ENCODE data around the gene ACO2. TPM values are rescaled to one million over a fixed set of nuclear protein-coding genes. Genes with fewer than 3 reads are reported as not detected.

ACO2 gene
- total RNA-seq, 4 donors from 2014 or later = 69.9 to 91.1 (median 76.4) TPM

DNA sequence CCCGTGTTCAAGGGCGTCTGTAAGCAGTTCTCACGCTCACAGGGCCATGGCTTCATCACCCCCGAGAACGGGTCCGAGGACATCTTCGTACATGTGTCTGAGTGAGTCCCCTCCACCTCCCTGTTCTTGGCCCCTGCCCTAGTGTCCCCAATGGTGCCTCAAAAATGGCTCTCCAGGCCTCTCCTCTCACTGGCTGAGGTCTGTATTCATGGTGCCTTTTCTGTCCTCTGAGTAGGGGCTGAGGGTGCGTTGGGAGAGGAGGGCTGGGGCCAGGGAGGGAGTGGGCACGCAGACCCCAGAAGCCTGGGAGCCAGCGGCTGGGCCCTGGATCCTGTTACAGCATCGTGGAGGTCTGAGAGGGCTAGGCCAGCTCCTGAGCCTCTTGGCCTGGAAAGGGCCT lies 104.8 kb downstream of the ACO2 start:
- Histone ChIP-seq H3K27ac (no peak overlapping the region), H3K4me1 (peaks cover 0 to 11% (median 0%) of the 10 kb centered on the region in 4 donors), H3K27me3 (no peaks in the 10 kb centered on the region), H3K9me3 (no peaks in the 10 kb centered on the region), H3K4me3 (no peak overlapping the region), H3K36me3 (peaks cover 0 to 44% (median 0%) of the 10 kb centered on the region in 3 donors)
- DNase-seq (ENCODE audit: low spot score in 2 of 2) = no peak
- TF ChIP-seq, protein P1, sequence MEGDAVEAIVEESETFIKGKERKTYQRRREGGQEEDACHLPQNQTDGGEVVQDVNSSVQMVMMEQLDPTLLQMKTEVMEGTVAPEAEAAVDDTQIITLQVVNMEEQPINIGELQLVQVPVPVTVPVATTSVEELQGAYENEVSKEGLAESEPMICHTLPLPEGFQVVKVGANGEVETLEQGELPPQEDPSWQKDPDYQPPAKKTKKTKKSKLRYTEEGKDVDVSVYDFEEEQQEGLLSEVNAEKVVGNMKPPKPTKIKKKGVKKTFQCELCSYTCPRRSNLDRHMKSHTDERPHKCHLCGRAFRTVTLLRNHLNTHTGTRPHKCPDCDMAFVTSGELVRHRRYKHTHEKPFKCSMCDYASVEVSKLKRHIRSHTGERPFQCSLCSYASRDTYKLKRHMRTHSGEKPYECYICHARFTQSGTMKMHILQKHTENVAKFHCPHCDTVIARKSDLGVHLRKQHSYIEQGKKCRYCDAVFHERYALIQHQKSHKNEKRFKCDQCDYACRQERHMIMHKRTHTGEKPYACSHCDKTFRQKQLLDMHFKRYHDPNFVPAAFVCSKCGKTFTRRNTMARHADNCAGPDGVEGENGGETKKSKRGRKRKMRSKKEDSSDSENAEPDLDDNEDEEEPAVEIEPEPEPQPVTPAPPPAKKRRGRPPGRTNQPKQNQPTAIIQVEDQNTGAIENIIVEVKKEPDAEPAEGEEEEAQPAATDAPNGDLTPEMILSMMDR (IDR thresholded peaks at IDR 0.05) = no peak
- no peak for TF ChIP-seq POLR2A (IDR thresholded peaks at IDR 0.05)
- WGBS, 2 donors = 88 to 95% methylated on average over 8 to 11 of the region's 11 CpGs

DNA sequence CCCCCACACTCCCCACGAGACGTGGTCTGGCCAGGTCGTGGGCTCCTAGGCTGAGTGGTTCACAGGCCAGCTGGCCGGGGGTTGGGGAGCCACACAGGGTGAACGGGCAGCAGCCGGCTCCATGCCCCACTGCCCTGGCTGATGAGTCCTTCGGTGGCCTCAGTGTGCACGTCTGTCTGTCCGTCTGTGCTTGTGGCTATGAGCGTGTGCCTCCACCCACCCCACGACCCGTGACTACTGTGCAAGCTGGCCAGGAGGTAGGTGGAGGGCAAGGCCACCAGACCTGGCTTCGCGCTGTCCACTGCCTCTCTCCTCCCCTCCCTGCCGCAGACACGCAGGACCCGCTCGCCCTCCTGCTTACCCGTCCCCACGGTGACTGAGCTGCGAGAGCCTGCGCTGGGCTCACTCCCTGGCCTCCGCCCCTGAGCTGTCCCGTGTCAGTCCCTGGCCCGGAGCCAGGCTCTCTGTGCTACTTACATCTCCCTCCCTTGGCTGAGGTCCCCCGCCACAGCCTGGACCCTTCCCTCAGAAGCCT lies 106.0 kb downstream of the ACO2 start:
- Histone ChIP-seq H3K9me3 (no peaks in the 10 kb centered on the region), H3K36me3 (peaks cover 0 to 56% (median 0%) of the 10 kb centered on the region in 3 donors), H3K4me1 (peaks cover 0 to 11% (median 0%) of the 10 kb centered on the region in 4 donors), H3K27ac (peak overlapping the region in 1 of 4 donors; percentile 58), H3K27me3 (no peaks in the 10 kb centered on the region), H3K4me3 (no peak overlapping the region)
- peak; percentile 61 to 66 for DNase-seq (ENCODE audit: low spot score in 2 of 2)
- no peak for TF ChIP-seq POLR2A (IDR thresholded peaks at IDR 0.05)
- no peak for TF ChIP-seq EP300 (IDR thresholded peaks at IDR 0.05)
- TF ChIP-seq, protein P1 (IDR thresholded peaks at IDR 0.05) = no peak
- WGBS, 2 donors = 62 to 64% methylated on average over 16 to 26 of the region's 26 CpGs

DNA sequence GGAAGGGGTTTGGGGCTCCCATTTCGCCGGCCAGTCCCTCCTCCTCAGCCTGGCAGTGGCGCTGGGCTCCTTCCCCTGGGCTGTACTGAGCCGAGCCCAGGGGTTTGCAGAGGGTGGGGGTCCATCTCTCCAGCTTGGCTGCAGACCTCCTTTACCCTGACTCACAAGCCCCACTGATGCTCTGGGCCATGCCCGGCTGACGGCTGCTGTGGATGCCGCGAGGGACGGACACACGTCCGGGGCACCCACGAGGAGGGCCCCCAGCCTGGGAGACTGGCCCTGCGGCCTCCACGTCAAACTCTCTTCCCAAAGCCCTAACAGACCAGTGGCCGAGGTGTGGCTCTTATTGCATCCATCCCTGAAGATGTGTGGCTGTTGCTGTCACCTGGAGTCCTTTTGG lies 106.6 kb downstream of the ACO2 start:
- Histone ChIP-seq H3K36me3 (peaks cover 0 to 62% (median 0%) of the 10 kb centered on the region in 3 donors), H3K27ac (peak overlapping the region in 1 of 4 donors; percentile 58), H3K27me3 (no peaks in the 10 kb centered on the region), H3K4me1 (peaks cover 0 to 11% (median 0%) of the 10 kb centered on the region in 4 donors), H3K4me3 (no peak overlapping the region), H3K9me3 (no peaks in the 10 kb centered on the region)
- DNase-seq (ENCODE audit: low spot score in 2 of 2) = no peak
- TF ChIP-seq EP300 (IDR thresholded peaks at IDR 0.05) (no peak), POLR2A (IDR thresholded peaks at IDR 0.05) (no peak)
- TF ChIP-seq, protein P1 (IDR thresholded peaks at IDR 0.05) = no peak
- WGBS, 2 donors = 85 to 86% methylated on average over 6 to 15 of the region's 15 CpGs

GRCh38 chr22:41576877-41577276 lies 108.0 kb downstream of the ACO2 start:
- Histone ChIP-seq H3K4me3 (no peak overlapping the region), H3K27ac (peak overlapping the region in 1 of 4 donors; percentile 6), H3K36me3 (peaks cover 0 to 75% (median 0%) of the 10 kb centered on the region in 3 donors), H3K4me1 (peaks cover 0 to 11% (median 0%) of the 10 kb centered on the region in 4 donors), H3K27me3 (no peaks in the 10 kb centered on the region), H3K9me3 (no peaks in the 10 kb centered on the region)
- 59 to 66% methylated on average over 6 to 9 of the region's 9 CpGs for WGBS, 2 donors
- TF ChIP-seq, protein P1 (IDR thresholded peaks at IDR 0.05) = peak in 4 of 5 experiments; percentile 25 to 59 (median 30)
- TF ChIP-seq POLR2A (IDR thresholded peaks at IDR 0.05) = no peak
- DNase-seq (ENCODE audit: low spot score in 2 of 2) = no peak

GRCh38 chr22:41578114-41578513 lies 109.2 kb downstream of the ACO2 start:
- 88 to 90% methylated on average over 8 of the region's 8 CpGs for WGBS, 2 donors

More at GRCh38 chr22:41578114-41578513, 109.2 kb downstream of the ACO2 start:
- H3K4me1 ChIP-seq = peaks cover 0 to 11% (median 0%) of the 10 kb centered on the region in 4 donors
- H3K27me3 ChIP-seq = no peaks in the 10 kb centered on the region
- no peak overlapping the region for H3K4me3 ChIP-seq
- H3K27ac ChIP-seq = no peak overlapping the region
- TF ChIP-seq, protein P1 (IDR thresholded peaks at IDR 0.05) = no peak
- TF ChIP-seq EP300 (IDR thresholded peaks at IDR 0.05) (no peak), POLR2A (IDR thresholded peaks at IDR 0.05) (no peak)
- DNase-seq (ENCODE audit: low spot score in 2 of 2) = no peak
- H3K36me3 ChIP-seq = peaks cover 0 to 87% (median 1%) of the 10 kb centered on the region in 3 donors
- no peaks in the 10 kb centered on the region for H3K9me3 ChIP-seq

Measured in tibial nerve (tissue), 4 donors.